Suprapubic skin (tissue), 4 donors: ENCODE measurements around the gene RBMS3.

ENCODE experiments used
- CTCF ChIP-seq, 2 donors: fragments of 200-600 bp in 1 of 2; fragments of 450-650 bp in 1 of 2; sonication (generic) in 1 of 2; IDR thresholded peaks; one replicate each; pipeline ENCODE4 v1.5.1; 2016 to 2019; ENCODE audit warnings: antibody characterized with exemption in 2 of 2, mild to moderate bottlenecking in 1 of 2, moderate library complexity in 1 of 2
- EP300 ChIP-seq: sonication (generic); formaldehyde crosslinking; IDR thresholded peaks from one replicate; pipeline ENCODE4 v1.6.1; 2017; ENCODE audit warnings: antibody characterized with exemption
- POLR2A ChIP-seq, 2 donors: fragments of 450-650 bp; IDR thresholded peaks; one replicate each; pipeline ENCODE4 v1.6.1; 2017; ENCODE audit warnings: antibody characterized with exemption in 2 of 2, mild to moderate bottlenecking in 2 of 2, moderate library complexity in 2 of 2
- POLR2AphosphoS5 ChIP-seq, 3 donors: sonication (generic); formaldehyde crosslinking; IDR thresholded peaks; one replicate each; pipeline ENCODE4 v1.6.1; 2017; ENCODE audit warnings: antibody characterized with exemption in 3 of 3

DNA sequence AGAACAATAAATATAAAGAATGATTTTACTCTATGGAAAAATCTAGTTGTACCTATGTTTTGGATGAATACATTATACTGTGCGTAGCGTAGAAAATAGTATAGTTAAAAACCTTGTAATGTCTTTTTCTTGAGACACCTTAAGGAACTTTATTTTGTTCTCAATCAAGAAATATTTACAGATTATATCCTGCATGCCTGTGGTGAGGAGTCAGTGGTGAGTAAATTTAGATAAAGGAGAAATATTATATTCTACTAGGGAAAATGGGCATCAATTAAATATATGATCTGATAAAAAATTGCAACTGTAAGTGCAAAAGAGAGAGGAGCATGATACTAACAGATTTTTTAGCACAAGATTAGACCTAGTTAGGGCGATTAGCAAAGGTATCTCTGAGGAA is 157.7 kb downstream of the RBMS3 start:
- no peak for TF ChIP-seq POLR2A (IDR thresholded peaks at IDR 0.05)
- no peak for TF ChIP-seq CTCF (IDR thresholded peaks at IDR 0.05)
- no peak for TF ChIP-seq EP300
- no peak for TF ChIP-seq POLR2AphosphoS5 (IDR thresholded peaks at IDR 0.05)
